ENCODE measurements around the gene NTRK2.
A peak's percentile ranks its signal among the peaks of the same experiment; 100 is the strongest.

The NTRK2 gene

DNA sequence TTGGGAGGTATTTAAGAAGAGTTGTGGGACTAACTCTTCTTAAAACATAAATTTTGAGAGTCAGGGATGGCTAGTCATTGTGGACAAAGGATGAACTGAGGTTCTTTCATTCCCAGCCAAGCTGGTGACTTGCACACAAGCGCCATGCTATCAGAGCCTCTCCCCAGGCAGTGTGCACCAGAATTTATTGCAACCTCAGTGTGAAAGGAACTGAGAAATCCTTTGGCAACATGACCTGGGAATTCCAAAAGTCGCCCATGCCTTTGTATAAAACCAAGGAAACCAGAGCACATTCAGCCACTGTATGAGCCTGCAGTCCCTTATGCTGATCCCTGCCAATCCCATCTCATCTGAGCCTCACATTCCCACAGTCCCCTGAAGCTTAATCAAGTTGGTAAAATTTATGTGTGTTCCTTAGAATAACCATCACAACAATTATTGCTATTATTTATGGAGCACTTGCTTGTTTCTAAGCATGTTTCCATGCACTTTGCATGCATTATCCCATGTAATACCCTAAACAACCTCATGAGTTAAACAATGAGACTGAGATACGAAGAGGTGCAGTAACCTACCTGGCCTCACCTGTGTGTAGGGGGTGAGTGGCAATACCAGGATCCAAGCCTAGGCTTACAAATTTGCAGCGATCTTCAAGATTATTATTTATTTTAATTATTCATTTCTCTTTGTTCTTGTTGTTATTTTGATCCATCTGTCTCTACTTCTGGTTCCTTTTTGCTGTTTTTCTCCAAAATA, 116.4 kb downstream of the NTRK2 start:
- no peak overlapping the region for H3K18ac ChIP-seq (ENCODE audit: low read length)
- peaks cover 7 to 10% of the 10 kb centered on the region in 2 experiments for H3K4me1 ChIP-seq (ENCODE audit: control insufficient read depth in 1 of 2, insufficient read depth in 2 of 2, low read length in 2 of 2)
- no peak overlapping the region for H3K4me2 ChIP-seq (ENCODE audit: low read length)
- no peaks in the 10 kb centered on the region for H3K79me2 ChIP-seq (ENCODE audit: control insufficient read depth, insufficient read depth, low read length, poor library complexity)
- no CpG with 5 or more reads among the region's 4 CpGs for WGBS (ENCODE audit: extremely low coverage, insufficient coverage, insufficient read length)
- no peak overlapping the region for H4K12ac ChIP-seq (ENCODE audit: low read depth, low read length)
- no peak overlapping the region for H4K8ac ChIP-seq (ENCODE audit: low read depth, low read length)
- DNase-seq, result no peak
- H2AFZ ChIP-seq (ENCODE audit: insufficient read depth, low read length, poor library complexity), result no peak overlapping the region
- no peak overlapping the region for H2BK5ac ChIP-seq (ENCODE audit: low read depth, low read length, poor library complexity)
- H3K23ac ChIP-seq (ENCODE audit: low read length), result no peak overlapping the region
- no peak overlapping the region for H2BK12ac ChIP-seq (ENCODE audit: low read length)
- no peaks in the 10 kb centered on the region for H3K9me3 ChIP-seq (ENCODE audit: insufficient read depth, low read depth, low read length)
- H2BK120ac ChIP-seq (ENCODE audit: insufficient read depth, low read length, poor library complexity), result no peak overlapping the region
- no peaks in the 10 kb centered on the region for H3K79me1 ChIP-seq (ENCODE audit: low read length)
- H3K27me3 ChIP-seq (ENCODE audit: insufficient read depth, low read length), result no peaks in the 10 kb centered on the region
- H2AK5ac ChIP-seq (ENCODE audit: low read length), result no peak overlapping the region
- H3K36me3 ChIP-seq (ENCODE audit: control insufficient read depth in 1 of 2, insufficient read depth in 2 of 2, low read length in 2 of 2), result no peaks in the 10 kb centered on the region
- no peak overlapping the region for H4K91ac ChIP-seq (ENCODE audit: low read depth, low read length)
- no peak overlapping the region for H3K4me3 ChIP-seq (ENCODE audit: low read depth, low read length)
- no peak overlapping the region for H3K9ac ChIP-seq (ENCODE audit: low read length)
- no peak overlapping the region for H3K4ac ChIP-seq (ENCODE audit: low read depth, low read length)
- H3K27ac ChIP-seq (ENCODE audit: low read depth, low read length), result no peak overlapping the region
- no peak overlapping the region for H3K14ac ChIP-seq (ENCODE audit: low read length)

DNA sequence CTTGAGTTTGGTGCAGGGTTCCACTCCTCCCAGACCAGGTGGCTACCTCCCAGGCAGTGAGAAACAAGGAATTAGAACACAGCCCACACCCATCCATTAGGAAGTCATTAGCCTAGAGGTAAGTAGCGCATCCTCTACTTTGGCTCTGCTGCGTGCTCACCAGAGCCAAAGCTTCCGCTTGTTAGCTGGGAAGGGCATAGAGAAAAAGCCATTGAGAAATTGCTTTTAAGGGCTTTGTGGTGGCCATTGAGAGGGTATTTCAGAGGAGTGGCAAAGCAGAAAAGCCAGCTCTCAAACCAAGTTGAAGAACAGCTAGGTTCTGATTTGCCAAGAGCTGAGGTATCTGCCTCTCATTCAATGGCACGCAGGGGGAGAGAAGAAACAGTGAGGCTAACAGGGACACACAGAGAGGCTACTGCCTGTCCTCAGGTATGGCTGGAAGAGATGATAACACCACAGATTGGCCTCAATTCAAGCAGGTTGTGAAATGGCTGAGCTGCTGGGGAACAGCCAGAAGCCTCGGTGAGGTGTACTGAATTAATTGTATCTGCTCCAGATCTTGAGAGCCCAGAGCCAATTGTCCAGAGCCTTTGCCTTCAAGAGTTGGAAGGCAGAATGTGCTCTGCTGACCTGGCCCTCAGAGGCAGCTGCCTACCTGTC, 119.4 kb downstream of the NTRK2 start:
- H3K36me3 ChIP-seq (ENCODE audit: control insufficient read depth in 1 of 2, insufficient read depth in 2 of 2, low read length in 2 of 2), result no peaks in the 10 kb centered on the region
- no CpG with 5 or more reads among the region's 5 CpGs for WGBS (ENCODE audit: extremely low coverage, insufficient coverage, insufficient read length)
- H3K14ac ChIP-seq (ENCODE audit: low read length), result no peak overlapping the region
- no peaks in the 10 kb centered on the region for H3K79me2 ChIP-seq (ENCODE audit: control insufficient read depth, insufficient read depth, low read length, poor library complexity)
- H4K12ac ChIP-seq (ENCODE audit: low read depth, low read length), result no peak overlapping the region
- DNase-seq, result peak in 1 of 2 donors; percentile 50
- no peak overlapping the region for H3K18ac ChIP-seq (ENCODE audit: low read length)
- H3K27ac ChIP-seq (ENCODE audit: low read depth, low read length), result peak overlapping the region; percentile 30
- no peaks in the 10 kb centered on the region for H3K27me3 ChIP-seq (ENCODE audit: insufficient read depth, low read length)
- peaks cover 7 to 10% of the 10 kb centered on the region in 2 experiments for H3K4me1 ChIP-seq (ENCODE audit: control insufficient read depth in 1 of 2, insufficient read depth in 2 of 2, low read length in 2 of 2)
- no peak overlapping the region for H3K9ac ChIP-seq (ENCODE audit: low read length)
- H2BK120ac ChIP-seq (ENCODE audit: insufficient read depth, low read length, poor library complexity), result peak overlapping the region; percentile 14
- H3K79me1 ChIP-seq (ENCODE audit: low read length), result no peaks in the 10 kb centered on the region
- no peak overlapping the region for H2AFZ ChIP-seq (ENCODE audit: insufficient read depth, low read length, poor library complexity)
- H3K9me3 ChIP-seq (ENCODE audit: insufficient read depth, low read depth, low read length), result no peaks in the 10 kb centered on the region
- peak overlapping the region; percentile 11 for H3K4me2 ChIP-seq (ENCODE audit: low read length)
- H2BK12ac ChIP-seq (ENCODE audit: low read length), result no peak overlapping the region
- no peak overlapping the region for H3K4me3 ChIP-seq (ENCODE audit: low read depth, low read length)
- no peak overlapping the region for H4K91ac ChIP-seq (ENCODE audit: low read depth, low read length)
- H3K23ac ChIP-seq (ENCODE audit: low read length), result no peak overlapping the region
- H2AK5ac ChIP-seq (ENCODE audit: low read length), result no peak overlapping the region
- H4K8ac ChIP-seq (ENCODE audit: low read depth, low read length), result no peak overlapping the region
- no peak overlapping the region for H2BK5ac ChIP-seq (ENCODE audit: low read depth, low read length, poor library complexity)
- no peak overlapping the region for H3K4ac ChIP-seq (ENCODE audit: low read depth, low read length)

DNA sequence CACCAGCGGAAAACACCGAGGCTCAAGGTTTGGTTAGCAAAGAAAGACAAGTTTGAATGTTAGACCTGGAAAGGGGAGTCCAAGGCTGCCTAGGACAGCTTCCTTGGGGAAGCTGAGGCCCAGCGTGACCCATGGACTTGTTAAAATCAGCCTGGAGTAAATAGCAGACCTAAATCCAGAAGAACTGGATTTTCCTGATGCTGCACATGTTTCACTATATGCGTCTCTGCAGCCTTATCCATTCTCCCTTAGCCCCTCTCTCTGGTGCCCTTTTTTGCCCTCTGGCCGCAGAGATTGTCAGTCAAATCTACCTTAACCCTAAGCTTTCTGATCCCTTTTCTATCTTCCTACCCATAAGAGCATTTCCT, 119.9 kb downstream of the NTRK2 start:
- Histone ChIP-seq H3K79me2 (ENCODE audit: control insufficient read depth, insufficient read depth, low read length, poor library complexity) (no peaks in the 10 kb centered on the region), H2BK12ac (ENCODE audit: low read length) (no peak overlapping the region), H3K36me3 (ENCODE audit: control insufficient read depth in 1 of 2, insufficient read depth in 2 of 2, low read length in 2 of 2) (no peaks in the 10 kb centered on the region), H2AFZ (ENCODE audit: insufficient read depth, low read length, poor library complexity) (no peak overlapping the region), H3K9me3 (ENCODE audit: insufficient read depth, low read depth, low read length) (no peaks in the 10 kb centered on the region), H3K4me2 (ENCODE audit: low read length) (peak overlapping the region; percentile 11), H3K9ac (ENCODE audit: low read length) (no peak overlapping the region), H3K23ac (ENCODE audit: low read length) (no peak overlapping the region), H3K27me3 (ENCODE audit: insufficient read depth, low read length) (no peaks in the 10 kb centered on the region), H4K8ac (ENCODE audit: low read depth, low read length) (no peak overlapping the region), H2BK5ac (ENCODE audit: low read depth, low read length, poor library complexity) (no peak overlapping the region), H4K12ac (ENCODE audit: low read depth, low read length) (no peak overlapping the region), H3K14ac (ENCODE audit: low read length) (no peak overlapping the region), H2AK5ac (ENCODE audit: low read length) (no peak overlapping the region), H3K4me1 (ENCODE audit: control insufficient read depth in 1 of 2, insufficient read depth in 2 of 2, low read length in 2 of 2) (peaks cover 7 to 10% of the 10 kb centered on the region in 2 experiments), H3K18ac (ENCODE audit: low read length) (no peak overlapping the region), H3K79me1 (ENCODE audit: low read length) (no peaks in the 10 kb centered on the region), H2BK120ac (ENCODE audit: insufficient read depth, low read length, poor library complexity) (peak overlapping the region; percentile 14), H3K4me3 (ENCODE audit: low read depth, low read length) (no peak overlapping the region), H4K91ac (ENCODE audit: low read depth, low read length) (no peak overlapping the region), H3K4ac (ENCODE audit: low read depth, low read length) (no peak overlapping the region), H3K27ac (ENCODE audit: low read depth, low read length) (peak overlapping the region; percentile 30)
- WGBS (ENCODE audit: extremely low coverage, insufficient coverage, insufficient read length), result no CpG with 5 or more reads among the region's 5 CpGs
- peak; percentile 70 to 90 for DNase-seq

DNA sequence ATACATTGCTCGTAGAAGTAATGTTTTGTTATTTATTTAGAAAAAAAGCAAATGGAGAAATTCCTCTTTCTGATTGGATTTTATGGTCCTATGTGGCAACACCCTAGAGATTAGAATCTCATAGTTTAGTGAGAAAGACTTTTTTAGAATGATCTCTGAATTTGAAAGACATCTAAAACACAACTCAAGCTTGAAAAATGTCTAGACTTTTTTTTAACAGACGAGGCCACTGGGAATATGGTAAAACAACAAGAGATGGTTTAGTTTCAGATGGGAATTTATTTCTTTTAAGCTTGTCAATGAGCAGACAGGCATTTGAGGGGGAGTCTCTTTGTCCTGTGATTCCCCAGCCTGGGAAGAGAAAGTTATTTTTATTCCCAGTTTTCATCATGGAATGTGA, 122.1 kb downstream of the NTRK2 start:
- Histone ChIP-seq H3K23ac (ENCODE audit: low read length) (no peak overlapping the region), H3K79me1 (ENCODE audit: low read length) (no peaks in the 10 kb centered on the region), H2BK120ac (ENCODE audit: insufficient read depth, low read length, poor library complexity) (no peak overlapping the region), H3K4ac (ENCODE audit: low read depth, low read length) (no peak overlapping the region), H3K27ac (ENCODE audit: low read depth, low read length) (no peak overlapping the region), H4K91ac (ENCODE audit: low read depth, low read length) (no peak overlapping the region), H3K4me2 (ENCODE audit: low read length) (no peak overlapping the region), H2BK5ac (ENCODE audit: low read depth, low read length, poor library complexity) (no peak overlapping the region), H3K4me1 (ENCODE audit: control insufficient read depth in 1 of 2, insufficient read depth in 2 of 2, low read length in 2 of 2) (peaks cover 7 to 10% of the 10 kb centered on the region in 2 experiments), H3K4me3 (ENCODE audit: low read depth, low read length) (no peak overlapping the region), H2AFZ (ENCODE audit: insufficient read depth, low read length, poor library complexity) (no peak overlapping the region), H2BK12ac (ENCODE audit: low read length) (no peak overlapping the region), H3K9me3 (ENCODE audit: insufficient read depth, low read depth, low read length) (no peaks in the 10 kb centered on the region), H2AK5ac (ENCODE audit: low read length) (no peak overlapping the region), H3K27me3 (ENCODE audit: insufficient read depth, low read length) (no peaks in the 10 kb centered on the region), H4K8ac (ENCODE audit: low read depth, low read length) (no peak overlapping the region), H4K12ac (ENCODE audit: low read depth, low read length) (no peak overlapping the region), H3K9ac (ENCODE audit: low read length) (no peak overlapping the region), H3K14ac (ENCODE audit: low read length) (no peak overlapping the region), H3K79me2 (ENCODE audit: control insufficient read depth, insufficient read depth, low read length, poor library complexity) (no peaks in the 10 kb centered on the region), H3K18ac (ENCODE audit: low read length) (no peak overlapping the region), H3K36me3 (ENCODE audit: control insufficient read depth in 1 of 2, insufficient read depth in 2 of 2, low read length in 2 of 2) (no peaks in the 10 kb centered on the region)
- DNase-seq, result peak in 1 of 2 donors; percentile 47
- WGBS (ENCODE audit: extremely low coverage, insufficient coverage, insufficient read length), result no CpG with 5 or more reads among the region's 2 CpGs

Measured in trophoblast cell (in vitro differentiated cells and primary cell).